Measurements from ENCODE around the gene KAT2B.

DNA sequence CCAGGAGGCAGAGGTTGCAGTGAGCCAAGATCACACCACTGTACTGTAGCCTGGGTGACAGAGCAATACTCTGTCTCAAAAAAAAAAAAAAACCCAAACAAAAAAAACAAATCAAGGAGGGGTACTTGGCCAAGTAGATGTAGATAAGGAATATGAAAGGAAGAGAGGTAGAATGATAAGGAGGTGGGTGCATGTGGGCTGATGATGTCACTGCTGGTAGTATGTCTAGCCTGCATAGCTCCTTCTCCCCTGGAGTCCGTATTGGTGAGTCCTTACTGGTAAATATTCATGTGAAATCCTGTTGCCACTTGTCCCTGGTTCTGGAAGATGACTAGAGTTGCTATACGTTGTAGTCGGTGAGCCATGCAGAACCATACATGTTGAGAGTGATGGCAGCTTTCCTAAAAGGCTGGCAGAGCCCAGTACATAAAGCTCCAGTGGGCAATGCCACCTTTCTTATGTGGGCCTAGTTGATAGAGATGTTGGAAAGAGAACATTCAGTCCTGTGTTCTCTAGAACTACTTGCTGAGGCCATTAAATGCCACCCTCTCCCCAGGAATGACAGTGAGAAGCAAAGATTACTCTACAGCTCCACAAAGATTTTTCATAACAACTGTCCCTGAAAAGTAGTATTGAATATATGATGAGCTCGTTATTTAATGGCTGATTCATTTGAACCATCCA, 11.0 kb downstream of the KAT2B start:
- TF ChIP-seq, protein P1, sequence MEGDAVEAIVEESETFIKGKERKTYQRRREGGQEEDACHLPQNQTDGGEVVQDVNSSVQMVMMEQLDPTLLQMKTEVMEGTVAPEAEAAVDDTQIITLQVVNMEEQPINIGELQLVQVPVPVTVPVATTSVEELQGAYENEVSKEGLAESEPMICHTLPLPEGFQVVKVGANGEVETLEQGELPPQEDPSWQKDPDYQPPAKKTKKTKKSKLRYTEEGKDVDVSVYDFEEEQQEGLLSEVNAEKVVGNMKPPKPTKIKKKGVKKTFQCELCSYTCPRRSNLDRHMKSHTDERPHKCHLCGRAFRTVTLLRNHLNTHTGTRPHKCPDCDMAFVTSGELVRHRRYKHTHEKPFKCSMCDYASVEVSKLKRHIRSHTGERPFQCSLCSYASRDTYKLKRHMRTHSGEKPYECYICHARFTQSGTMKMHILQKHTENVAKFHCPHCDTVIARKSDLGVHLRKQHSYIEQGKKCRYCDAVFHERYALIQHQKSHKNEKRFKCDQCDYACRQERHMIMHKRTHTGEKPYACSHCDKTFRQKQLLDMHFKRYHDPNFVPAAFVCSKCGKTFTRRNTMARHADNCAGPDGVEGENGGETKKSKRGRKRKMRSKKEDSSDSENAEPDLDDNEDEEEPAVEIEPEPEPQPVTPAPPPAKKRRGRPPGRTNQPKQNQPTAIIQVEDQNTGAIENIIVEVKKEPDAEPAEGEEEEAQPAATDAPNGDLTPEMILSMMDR (IDR thresholded peaks at IDR 0.05): no peak
- no peak for TF ChIP-seq EZH2 (IDR thresholded peaks at IDR 0.05; ENCODE audit: borderline replicate concordance, insufficient read depth, low read depth, low read length, poor library complexity, severe bottlenecking)

Measured in B cell (primary cell).